GM18870 (cell line): ENCODE measurements around the gene SLX1A.
A peak's percentile ranks its signal among the peaks of the same experiment; 100 is the strongest.
"Not testable (repeated sequence)": the region's sequence is repeated elsewhere in the genome, so short reads cannot be mapped to it uniquely, and the experiment has no call there.

ENCODE experiments used
- ATAC-seq: cut with Tn5 transposase; IDR thresholded peaks from one replicate; pipeline ENCODE4 v1.9.1; 2021; ENCODE audit warnings: moderate library complexity; ENCODE audit not compliant: unreplicated experiment

Gene SLX1A

DNA sequence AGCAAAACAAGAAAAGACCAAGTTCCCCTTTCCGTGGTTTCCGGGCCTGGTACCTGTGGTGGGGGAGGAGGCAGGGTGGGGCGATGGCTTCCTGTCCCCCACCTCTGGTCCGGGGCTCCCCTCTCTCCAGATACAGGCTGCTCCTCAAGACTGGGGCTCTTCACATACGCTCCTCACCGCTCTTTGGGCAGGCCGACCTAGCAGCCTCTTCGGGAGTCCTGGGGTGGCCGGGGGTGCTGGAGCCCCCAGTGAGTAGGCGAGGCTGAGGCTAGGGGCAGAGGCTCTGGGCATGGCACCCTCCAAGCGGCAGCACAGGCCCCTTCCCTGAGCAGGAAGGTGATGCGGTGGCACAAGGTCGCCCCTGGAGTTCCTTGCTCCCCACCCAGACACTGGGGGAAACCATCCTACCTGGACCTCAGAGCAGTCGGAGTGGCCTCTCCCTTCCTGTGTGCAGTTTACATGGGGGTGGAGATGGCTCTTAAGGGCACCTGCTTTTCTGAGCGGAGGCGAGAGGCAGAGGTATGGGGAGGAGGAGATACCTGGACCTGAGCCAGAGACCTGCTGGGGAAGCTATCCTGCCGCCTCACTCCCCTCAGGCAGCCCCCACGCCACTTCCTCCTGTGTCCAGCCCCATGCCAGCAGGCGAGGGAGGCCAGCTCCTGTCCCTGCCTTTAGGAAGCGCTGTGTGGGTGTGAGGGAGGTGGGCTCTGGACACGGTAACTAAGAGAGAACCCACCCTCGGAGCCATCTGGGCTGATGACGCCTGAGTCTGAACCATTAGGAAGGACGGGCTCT is 9.4 kb upstream of the SLX1A start:
- no peak for ATAC-seq

DNA sequence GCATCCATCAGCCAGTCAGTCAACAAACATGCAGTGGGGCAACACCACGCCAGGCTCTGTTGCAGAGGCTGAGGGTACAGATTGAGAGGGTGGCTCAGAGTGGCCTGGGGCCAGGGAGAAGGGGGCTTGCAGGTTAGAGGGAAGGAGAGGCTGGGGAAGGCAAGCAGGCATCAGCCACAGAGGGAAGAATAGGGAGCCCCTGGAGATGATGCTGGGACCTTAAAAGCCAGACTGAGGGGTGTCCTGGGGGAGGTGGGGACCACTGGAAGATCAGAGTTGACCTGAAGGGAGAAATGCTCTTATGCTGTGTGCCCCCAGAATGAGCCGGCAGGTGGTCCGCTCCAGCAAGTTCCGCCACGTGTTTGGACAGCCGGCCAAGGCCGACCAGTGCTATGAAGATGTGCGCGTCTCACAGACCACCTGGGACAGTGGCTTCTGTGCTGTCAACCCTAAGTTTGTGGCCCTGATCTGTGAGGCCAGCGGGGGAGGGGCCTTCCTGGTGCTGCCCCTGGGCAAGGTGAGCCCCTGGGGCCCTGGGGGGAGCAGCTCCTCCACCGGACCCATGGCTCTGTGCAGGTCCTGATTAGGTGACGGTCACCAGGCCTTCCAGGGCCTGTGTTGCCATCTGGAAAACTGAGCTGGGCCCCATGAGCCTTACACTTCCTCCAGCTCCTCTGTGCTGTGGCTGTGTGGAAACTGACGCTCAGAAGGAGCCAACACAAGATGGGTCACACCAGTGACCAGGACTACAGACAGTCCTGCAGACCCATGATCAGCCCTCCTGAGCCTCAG is 8.6 kb upstream of the SLX1A start:
- no peak for ATAC-seq

DNA sequence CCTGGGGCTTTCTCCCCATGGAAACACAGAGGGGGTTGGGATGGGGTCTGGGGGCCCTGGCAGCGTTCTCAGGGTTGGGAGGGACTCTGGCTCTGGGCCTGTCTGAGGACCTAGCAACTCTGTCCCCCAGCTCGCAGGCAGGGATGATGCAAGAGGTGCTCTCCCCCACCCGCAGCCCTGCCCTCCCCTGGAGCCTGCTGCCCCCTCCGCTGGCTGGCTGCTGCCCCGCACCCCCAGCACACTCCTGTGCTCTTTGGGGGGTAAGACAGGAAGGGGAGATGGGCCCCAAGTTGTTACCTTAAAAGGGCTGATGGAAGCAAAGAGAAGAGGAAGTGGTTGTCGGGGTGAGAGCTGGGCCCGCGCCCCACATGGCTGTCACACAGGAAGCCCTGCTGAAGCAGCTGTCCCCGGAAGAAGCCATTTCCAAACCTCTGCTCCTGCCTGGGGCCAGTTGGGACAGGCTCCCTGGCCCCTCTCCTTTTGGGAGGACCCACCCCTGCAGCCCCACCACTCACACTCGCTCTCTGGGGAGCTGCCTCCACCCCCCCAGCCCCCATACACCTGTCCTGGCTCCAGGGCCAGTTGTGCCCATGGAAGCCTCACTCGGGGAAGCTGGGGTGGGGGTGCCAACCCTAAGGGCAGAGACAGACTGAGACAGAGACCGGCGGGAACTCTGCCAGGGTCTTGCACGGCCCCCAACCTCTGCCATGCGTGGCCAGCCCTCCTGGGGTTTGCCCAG is 7.8 kb upstream of the SLX1A start:
- no peak for ATAC-seq

GRCh38 chr16:30186444-30186781 is 7.3 kb upstream of the SLX1A start:
- ATAC-seq, result no peak

DNA sequence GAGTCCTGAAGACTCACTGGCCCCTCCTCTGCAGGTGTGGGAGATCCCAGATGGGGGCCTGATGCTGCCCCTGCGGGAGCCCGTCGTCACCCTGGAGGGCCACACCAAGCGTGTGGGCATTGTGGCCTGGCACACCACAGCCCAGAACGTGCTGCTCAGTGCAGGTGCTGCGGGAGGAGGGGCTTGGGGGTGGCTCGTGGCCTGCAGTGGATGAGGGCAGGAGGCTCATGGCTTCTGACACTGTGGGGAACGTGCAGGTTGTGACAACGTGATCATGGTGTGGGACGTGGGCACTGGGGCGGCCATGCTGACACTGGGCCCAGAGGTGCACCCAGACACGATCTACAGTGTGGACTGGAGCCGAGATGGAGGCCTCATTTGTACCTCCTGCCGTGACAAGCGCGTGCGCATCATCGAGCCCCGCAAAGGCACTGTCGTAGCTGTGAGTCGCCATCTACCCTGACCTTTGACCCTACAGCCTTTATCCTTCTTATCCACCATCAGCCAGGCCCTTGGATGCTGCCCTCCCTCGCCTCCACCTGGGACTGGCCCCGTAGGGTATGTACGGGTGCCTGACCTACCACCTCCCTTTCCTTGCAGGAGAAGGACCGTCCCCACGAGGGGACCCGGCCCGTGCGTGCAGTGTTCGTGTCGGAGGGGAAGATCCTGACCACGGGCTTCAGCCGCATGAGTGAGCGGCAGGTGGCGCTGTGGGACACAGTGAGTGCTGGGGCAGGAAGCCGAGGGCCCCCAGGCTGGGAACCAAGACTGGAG is 6.7 kb upstream of the SLX1A start:
- ATAC-seq, result no peak

- no peak for ATAC-seq
Observed at GRCh38 chr16:30187556-30187865, 6.2 kb upstream of the SLX1A start.

- ATAC-seq, result no peak
Observed at GRCh38 chr16:30187971-30188561, 5.6 kb upstream of the SLX1A start.

GRCh38 chr16:30191158-30191557 is 2.5 kb upstream of the SLX1A start:
- not testable (repeated sequence) for ATAC-seq

- not testable (repeated sequence) for ATAC-seq
Observed at GRCh38 chr16:30193098-30193497, 577 bp upstream of the SLX1A start.

- ATAC-seq, result peak; percentile 38
Observed at GRCh38 chr16:30194172-30194925, 674 bp downstream of the SLX1A start.

- not testable (repeated sequence) for ATAC-seq
Observed at GRCh38 chr16:30197001-30197400, 3.3 kb downstream of the SLX1A start.

DNA sequence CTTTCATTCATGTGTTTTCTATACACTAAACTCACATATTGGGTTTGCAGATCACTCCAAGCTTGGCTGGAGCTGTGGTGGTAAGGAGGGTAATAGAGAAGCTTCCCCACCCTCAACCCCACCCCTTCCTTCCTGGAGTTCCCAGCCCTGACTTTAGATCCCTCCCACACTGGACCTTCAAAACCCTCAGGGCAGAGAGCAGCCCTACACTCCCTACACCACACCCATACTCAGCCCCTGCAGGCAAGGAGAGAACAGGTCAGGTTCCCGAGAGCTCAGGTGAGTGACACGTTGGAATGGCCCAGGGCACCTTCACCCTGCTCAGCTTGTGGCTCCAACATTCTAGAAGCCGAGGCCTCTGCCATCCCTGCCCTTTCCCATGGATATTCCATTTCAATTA is 5.4 kb downstream of the SLX1A start, which contains the start of gene SULT1A3:
SULT1A3 (plus strand) TSS at position 207 of the 400 bp plus-strand sequence. CDS start 1,474 bp downstream, outside the sequence.
- ATAC-seq, result not testable (repeated sequence)

DNA sequence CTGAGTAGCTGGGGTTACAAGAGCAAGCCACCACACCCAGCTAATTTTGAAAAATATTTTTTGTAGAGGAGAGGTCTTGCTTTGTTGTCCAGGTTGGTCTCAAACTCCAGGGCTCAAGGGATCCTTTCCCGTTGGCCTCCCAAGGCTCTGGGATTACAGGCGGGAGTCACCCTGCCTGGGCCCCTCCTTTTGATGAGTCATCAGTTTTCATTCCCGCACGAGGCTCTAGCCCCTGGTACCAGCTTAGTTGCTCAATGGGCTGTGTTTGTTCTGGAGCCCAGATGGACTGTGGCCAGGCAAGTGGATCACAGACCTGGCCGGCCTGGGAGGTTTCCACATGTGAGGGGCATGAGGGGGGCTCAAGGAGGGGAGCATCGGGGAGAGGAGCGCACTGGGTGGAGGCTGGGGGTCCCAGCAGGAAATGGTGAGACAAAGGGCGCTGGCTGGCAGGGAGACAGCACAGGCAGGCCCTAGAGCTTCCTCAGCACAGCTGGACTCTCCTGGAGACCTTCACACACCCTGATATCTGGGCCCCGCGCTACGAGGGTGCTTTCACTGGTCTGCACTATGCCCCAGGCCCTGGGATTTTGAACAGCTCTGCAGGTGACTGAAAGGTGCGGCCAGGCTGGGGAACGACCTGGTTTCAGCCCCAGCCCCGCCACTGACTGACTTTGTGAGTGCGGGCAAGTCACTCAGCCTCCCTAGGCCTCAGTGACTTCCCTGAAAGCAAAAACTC is 6.1 kb downstream of the SLX1A start:
- not testable (repeated sequence) for ATAC-seq

DNA sequence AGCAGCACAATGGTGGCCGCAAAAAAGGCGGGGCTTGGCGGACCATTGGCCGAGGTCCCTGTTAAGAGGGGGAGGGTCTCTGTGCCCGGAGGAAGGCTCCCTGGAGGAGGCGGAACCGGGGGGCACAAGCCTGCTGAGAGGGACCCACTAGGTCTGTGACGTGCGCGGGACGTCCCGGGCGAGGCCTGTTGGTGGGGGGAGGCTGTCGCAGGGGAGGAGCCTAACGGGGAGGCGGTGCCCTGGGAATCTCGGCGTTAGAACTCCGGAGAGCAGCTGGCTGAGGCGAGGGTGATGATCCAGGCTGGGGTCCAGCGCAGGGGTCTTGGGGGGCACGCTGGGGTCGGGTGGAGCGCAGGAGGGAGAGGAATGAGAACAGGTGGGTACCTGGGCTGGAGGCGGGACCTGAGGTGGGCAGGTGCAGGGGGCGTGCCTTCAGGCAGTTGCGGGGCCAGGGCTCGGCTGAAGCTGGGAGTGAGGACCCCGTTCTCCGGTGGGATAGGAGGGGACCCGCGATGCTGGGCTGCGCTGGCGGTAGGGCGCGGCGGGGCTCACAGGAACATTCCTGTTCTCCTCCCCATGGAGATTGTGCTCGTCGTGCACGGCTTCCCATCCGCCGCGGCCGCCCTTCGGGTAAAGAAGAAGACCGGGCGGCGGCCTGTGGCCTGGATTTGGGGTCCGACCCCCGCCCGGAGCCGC is 12.0 kb downstream of the SLX1A start:
- not testable (repeated sequence) for ATAC-seq

GRCh38 chr16:30206252-30206651 is 12.6 kb downstream of the SLX1A start:
- ATAC-seq, result not testable (repeated sequence)

- not testable (repeated sequence) for ATAC-seq
Observed at GRCh38 chr16:30207063-30207704, 13.5 kb downstream of the SLX1A start.

GRCh38 chr16:30209032-30209431 is 15.4 kb downstream of the SLX1A start:
- ATAC-seq, result not testable (repeated sequence)

- not testable (repeated sequence) for ATAC-seq
Observed at GRCh38 chr16:30211414-30211813, 17.7 kb downstream of the SLX1A start.
